HepG2 (cell line): ENCODE measurements around the gene GPR89A. TPM values are rescaled to one million over a fixed set of nuclear protein-coding genes. Genes with fewer than 3 reads are reported as not detected.
"Not testable (repeated sequence)": the region's sequence is repeated elsewhere in the genome, so short reads cannot be mapped to it uniquely, and the experiment has no call there.

Experiments
- ATAC-seq: fragments of 200-7000 bp; cut with Tn5 transposase; 3 replicates; pipeline ENCODE4 v1.9.1; 2020; ENCODE audit warnings: mild to moderate bottlenecking, moderate library complexity
- BruUV-seq: library from RNA; stranded (reverse); fragments of 400-500 nt; replicated peaks from 2 replicates; lab custom pipeline; 2021; lab: Mats Ljungman, UMichigan
- CTCF ChIA-PET: fragments of 300-600 bp; formaldehyde crosslinking; extraction: SDS; loops from one replicate; lab custom pipeline; 2021; ENCODE audit warnings: low total read pairs, inconsistent platforms, low intra/inter-chr PET ratio; lab: Yijun Ruan, JAX
- POLR2A ChIA-PET: fragments of 350-600 bp; sonication (Branson Sonifier 250); formaldehyde crosslinking; loops from one replicate; lab custom pipeline; 2020; ENCODE audit warnings: antibody characterized with exemption, inconsistent platforms; lab: Yijun Ruan, JAX
- DNase-seq: peaks from one replicate; pipeline ENCODE4 v3.0.0-alpha.2; 2015; ENCODE audit warnings: low spot score
- FAIRE-seq: peaks from 3 replicates; lab custom pipeline; 2011; peaks lifted over from hg19 to GRCh38; lab: Jason Lieb, UNC
- H2AFZ ChIP-seq: one replicate; pipeline ENCODE4 v1.6.1; 2011; ENCODE audit warnings: low read length, inconsistent platforms
- H3K27ac ChIP-seq: fragments of 300-600 bp; 3 replicates; pipeline ENCODE4 v1.8.0; 2011; ENCODE audit warnings: mixed run types, mild to moderate bottlenecking, mixed read lengths, low read length, inconsistent platforms; ENCODE audit not compliant: insufficient read depth; ENCODE audit errors: extremely low read length
- H3K27me3 ChIP-seq, 2 experiments: fragments of 200-600 bp in 1 of 2; 2 replicates in 1 of 2; 3 replicates in 1 of 2; pipeline versions ENCODE4 v1.6.0 to v1.8.0; 2011; ENCODE audit warnings: low read length in 2 of 2, mild to moderate bottlenecking in 2 of 2, moderate library complexity in 2 of 2, inconsistent platforms in 1 of 2; ENCODE audit not compliant: insufficient read depth in 2 of 2, control insufficient read depth in 1 of 2
- H3K36me3 ChIP-seq, 2 experiments: fragments of 200-600 bp in 1 of 2; replicated peaks in 1 of 2; 2 replicates in 1 of 2; 3 replicates in 1 of 2; pipeline versions ENCODE4 v1.5.1 to v1.8.0; 2011; ENCODE audit warnings: low read length in 2 of 2, inconsistent platforms in 1 of 2; ENCODE audit not compliant: insufficient read depth in 2 of 2, control insufficient read depth in 1 of 2
- H3K4me1 ChIP-seq: 2 replicates; pipeline ENCODE4 v1.5.1; 2012; ENCODE audit warnings: low read length, inconsistent platforms; ENCODE audit not compliant: insufficient read depth
- H3K4me2 ChIP-seq: 2 replicates; pipeline ENCODE4 v1.6.0; 2011; ENCODE audit warnings: low read depth, low read length, inconsistent platforms
- H3K4me3 ChIP-seq, 3 experiments: fragments of 200-600 bp in 1 of 3; sonication (generic), shearing (Covaris generic) in 1 of 3; replicated peaks in 1 of 3; 2 replicates each; pipeline ENCODE4 v1.5.1; 2011 to 2016; ENCODE audit warnings: low read length in 3 of 3, inconsistent platforms in 2 of 3, low read depth in 2 of 3, mild to moderate bottlenecking in 2 of 3, control low read depth in 1 of 3, mixed read lengths in 1 of 3; ENCODE audit not compliant: insufficient read depth in 1 of 3
- H3K79me2 ChIP-seq: one replicate; pipeline ENCODE4 v1.6.1; 2011; ENCODE audit warnings: low read length, inconsistent platforms; ENCODE audit not compliant: insufficient read depth
- H3K9ac ChIP-seq: 2 replicates; pipeline ENCODE4 v1.6.0; 2011; ENCODE audit warnings: mild to moderate bottlenecking, low read depth, low read length, inconsistent platforms; ENCODE audit not compliant: insufficient read depth
- H3K9me3 ChIP-seq: 2 replicates; pipeline ENCODE4 v1.5.1; 2012; ENCODE audit warnings: mild to moderate bottlenecking, low read length
- H4K20me1 ChIP-seq: 2 replicates; pipeline ENCODE4 v1.6.0; 2011; ENCODE audit warnings: inconsistent platforms, mild to moderate bottlenecking, low read length, moderate library complexity; ENCODE audit not compliant: insufficient read depth
- WGBS: methylation state at CpG from one replicate; pipeline ENCODE4 v1.1.6; 2017; ENCODE audit warnings: low lambda C conversion rate; 5-methylcytosine and 5-hydroxymethylcytosine counted together
- in situ Hi-C: cut with HindIII; loops from 2 replicates; pipeline ENCODE4 v1.10.0; 2017; ENCODE audit warnings: low pct_unique_long_range_greater_than_20kb; ENCODE audit not compliant: extremely low pct_ligation_motif_present
- intact Hi-C: fragments of 100-400 bp; cut with micrococcal nuclease; formaldehyde crosslinking; loops from one replicate; pipeline ENCODE4 v1.10.0; 2022; ENCODE audit not compliant: unreplicated experiment
- polyA plus RNA-seq, 8 experiments: library from polyadenylated mRNA; depleted of rRNA in 3 of 8; stranded (reverse) in 7 of 8; unstranded in 1 of 8; fragments of >200 nt; fragmentation: Illumina TruSeq in 4 of 8; extraction: Trizol in 4 of 8; gene quantifications; 2 replicates each; pipeline versions ENCODE4 v1.2.1 to v1.2.3, GENCODE V29; 2011 to 2016; ENCODE audit warnings: low read depth in 4 of 8, missing spikeins in 1 of 8, mixed read lengths in 1 of 8; ENCODE audit not compliant: insufficient read depth in 1 of 8
- total RNA-seq, 5 experiments: library from RNA; depleted of rRNA; stranded (reverse); fragments of >200 nt; fragmentation: Illumina TruSeq; extraction: Trizol; gene quantifications; 2 replicates each; pipeline ENCODE4 v1.2.3, GENCODE V29; 2016; ENCODE audit warnings: low read depth in 1 of 5

The GPR89A gene
- total and polyA plus RNA-seq, 2 of the 13 experiments (the other 11 are each of a cell fraction or from before 2014, with no cell fraction given) = 23.4 to 32.6 TPM

GRCh38 chr1:145656245-145656943 lies 48.6 kb downstream of the GPR89A start:
- H4K20me1 ChIP-seq, DNase-seq, H3K4me3 ChIP-seq, H3K9me3 ChIP-seq, H3K27me3 ChIP-seq, H3K4me2 ChIP-seq, H3K9ac ChIP-seq, H3K27ac ChIP-seq, BruUV-seq, in situ Hi-C loops, intact Hi-C loops, POLR2A ChIA-PET, FAIRE-seq, H3K36me3 ChIP-seq, ATAC-seq, H3K4me1 ChIP-seq, H3K79me2 ChIP-seq, CTCF ChIA-PET, H2AFZ ChIP-seq: not testable (repeated sequence)
- 92% methylated on average over 2 of the region's 7 CpGs for WGBS

GRCh38 chr1:145662502-145662901 lies 54.7 kb downstream of the GPR89A start:
- H3K9me3 ChIP-seq, POLR2A ChIA-PET, H3K36me3 ChIP-seq, H3K9ac ChIP-seq, H3K79me2 ChIP-seq, H3K4me3 ChIP-seq, BruUV-seq, CTCF ChIA-PET, DNase-seq, H3K27ac ChIP-seq, intact Hi-C loops, in situ Hi-C loops, FAIRE-seq, H3K27me3 ChIP-seq, H2AFZ ChIP-seq, H3K4me1 ChIP-seq, ATAC-seq, H4K20me1 ChIP-seq, H3K4me2 ChIP-seq: not testable (repeated sequence)
- WGBS = 100% methylated on average over 2 of the region's 2 CpGs

GRCh38 chr1:145665015-145665414 lies 57.2 kb downstream of the GPR89A start:
- H2AFZ ChIP-seq, in situ Hi-C loops, H3K9ac ChIP-seq, H3K4me2 ChIP-seq, H4K20me1 ChIP-seq, intact Hi-C loops, H3K9me3 ChIP-seq, POLR2A ChIA-PET, FAIRE-seq, CTCF ChIA-PET, H3K27ac ChIP-seq, H3K36me3 ChIP-seq, H3K4me3 ChIP-seq, H3K79me2 ChIP-seq, BruUV-seq, ATAC-seq, H3K27me3 ChIP-seq, H3K4me1 ChIP-seq, DNase-seq: not testable (repeated sequence)
- 89% methylated on average over 4 of the region's 4 CpGs for WGBS

- H3K27ac ChIP-seq, FAIRE-seq, H4K20me1 ChIP-seq, H3K79me2 ChIP-seq, H3K9ac ChIP-seq, H3K4me3 ChIP-seq, BruUV-seq, ATAC-seq, H3K36me3 ChIP-seq, POLR2A ChIA-PET, in situ Hi-C loops, DNase-seq, H3K9me3 ChIP-seq, CTCF ChIA-PET, H3K4me2 ChIP-seq, H3K27me3 ChIP-seq, H3K4me1 ChIP-seq, H2AFZ ChIP-seq, intact Hi-C loops: not testable (repeated sequence)
- 98% methylated on average over 2 of the region's 3 CpGs for WGBS
These were observed 63.4 kb downstream of the GPR89A start for GRCh38 chr1:145670995-145671745.
